ENCODE measurements around the gene NXPH2.
A peak's percentile ranks its signal among the peaks of the same experiment; 100 is the strongest.

NXPH2 gene

GRCh38 chr2:138779781-138780445 is at the start of gene NXPH2:
Gene NXPH2, minus strand, starts transcription at chr2:138780390. Its CDS starts 149 bp downstream, at chr2:138780241.
- no peak for DNase-seq

- no peak for DNase-seq
These were observed 49.2 kb upstream of the NXPH2 start for GRCh38 chr2:138829326-138829919.

- peak; percentile 13 for DNase-seq
These were observed 47.4 kb upstream of the NXPH2 start for GRCh38 chr2:138827426-138828054.

- DNase-seq, result no peak
These were observed 43.5 kb upstream of the NXPH2 start for GRCh38 chr2:138823666-138824065.

GRCh38 chr2:138819964-138820363 is 39.8 kb upstream of the NXPH2 start:
- no peak for DNase-seq

- DNase-seq, result no peak
These were observed 38.4 kb upstream of the NXPH2 start for GRCh38 chr2:138818556-138818955.

- peak; percentile 3 for DNase-seq
These were observed 34.1 kb upstream of the NXPH2 start for GRCh38 chr2:138814123-138814898.

GRCh38 chr2:138811431-138811830 is 31.2 kb upstream of the NXPH2 start:
- no peak for DNase-seq

GRCh38 chr2:138794724-138795123 is 14.5 kb upstream of the NXPH2 start:
- no peak for DNase-seq

- no peak for DNase-seq
These were observed 7.0 kb upstream of the NXPH2 start for GRCh38 chr2:138787053-138787666.

GRCh38 chr2:138782383-138782782 is 2.2 kb upstream of the NXPH2 start:
- DNase-seq, result no peak

- no peak for DNase-seq
These were observed 718 bp upstream of the NXPH2 start for GRCh38 chr2:138780908-138781307.

GRCh38 chr2:138780446-138780880 is 273 bp upstream of the NXPH2 start:
- DNase-seq, result no peak

GRCh38 chr2:138779406-138779780 is 797 bp downstream of the NXPH2 start:
- DNase-seq, result no peak

- DNase-seq, result no peak
These were observed 2.2 kb downstream of the NXPH2 start for GRCh38 chr2:138777996-138778395.

GRCh38 chr2:138775736-138776135 is 4.5 kb downstream of the NXPH2 start:
- no peak for DNase-seq

GRCh38 chr2:138771534-138771933 is 8.7 kb downstream of the NXPH2 start:
- no peak for DNase-seq

- no peak for DNase-seq
These were observed 13.1 kb downstream of the NXPH2 start for GRCh38 chr2:138767101-138767500.

- DNase-seq, result no peak
These were observed 13.7 kb downstream of the NXPH2 start for GRCh38 chr2:138766464-138766863.

GRCh38 chr2:138763971-138764370 is 16.2 kb downstream of the NXPH2 start:
- DNase-seq, result no peak

GRCh38 chr2:138762533-138762932 is 17.7 kb downstream of the NXPH2 start:
- no peak for DNase-seq

GRCh38 chr2:138760676-138761075 is 19.5 kb downstream of the NXPH2 start:
- DNase-seq, result no peak

GRCh38 chr2:138757384-138757783 is 22.8 kb downstream of the NXPH2 start:
- DNase-seq, result no peak

Data from NCI-H1436 treated with DMSO at 0.1 percent for 48 hours (cell line).